Measurements from ENCODE around the gene PFAS.

PFAS gene

GRCh38 chr17:8268550-8269298 lies 19.6 kb downstream of the PFAS start:
- DNase-seq (ENCODE audit: low read depth, low spot score), result no peak

- no peak for DNase-seq (ENCODE audit: low read depth, low spot score)
Observed at GRCh38 chr17:8272421-8272820, 23.3 kb downstream of the PFAS start.

DNA sequence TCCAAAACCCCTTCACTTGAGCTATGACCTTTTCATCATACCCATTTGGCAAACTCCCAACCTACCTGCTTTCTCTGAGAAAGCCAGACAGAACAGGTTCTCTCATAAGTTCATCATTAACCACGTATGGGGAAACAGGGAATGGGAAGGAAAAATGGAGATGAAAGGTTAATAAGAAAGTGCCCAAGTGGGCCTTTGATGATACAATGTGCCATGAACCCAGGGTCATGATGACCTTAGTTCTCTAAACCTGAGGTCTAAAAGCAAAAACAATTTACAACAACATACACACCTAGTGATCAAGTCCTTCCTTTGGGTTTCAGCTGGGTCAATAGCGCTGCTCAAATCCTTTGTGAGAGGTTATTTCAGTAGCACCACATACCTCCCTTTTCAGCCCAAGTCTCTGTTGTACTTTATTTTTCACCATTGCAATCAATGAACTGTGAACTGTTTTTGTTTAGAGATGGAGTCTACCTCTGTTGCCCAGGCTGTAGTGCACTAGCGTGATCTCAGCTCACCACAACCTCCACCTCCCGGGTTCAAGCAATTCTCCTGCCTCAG lies 24.9 kb downstream of the PFAS start:
- no peak for DNase-seq (ENCODE audit: low read depth, low spot score)

- no peak for DNase-seq (ENCODE audit: low read depth, low spot score)
Observed at GRCh38 chr17:8274816-8275215, 25.7 kb downstream of the PFAS start.

DNA sequence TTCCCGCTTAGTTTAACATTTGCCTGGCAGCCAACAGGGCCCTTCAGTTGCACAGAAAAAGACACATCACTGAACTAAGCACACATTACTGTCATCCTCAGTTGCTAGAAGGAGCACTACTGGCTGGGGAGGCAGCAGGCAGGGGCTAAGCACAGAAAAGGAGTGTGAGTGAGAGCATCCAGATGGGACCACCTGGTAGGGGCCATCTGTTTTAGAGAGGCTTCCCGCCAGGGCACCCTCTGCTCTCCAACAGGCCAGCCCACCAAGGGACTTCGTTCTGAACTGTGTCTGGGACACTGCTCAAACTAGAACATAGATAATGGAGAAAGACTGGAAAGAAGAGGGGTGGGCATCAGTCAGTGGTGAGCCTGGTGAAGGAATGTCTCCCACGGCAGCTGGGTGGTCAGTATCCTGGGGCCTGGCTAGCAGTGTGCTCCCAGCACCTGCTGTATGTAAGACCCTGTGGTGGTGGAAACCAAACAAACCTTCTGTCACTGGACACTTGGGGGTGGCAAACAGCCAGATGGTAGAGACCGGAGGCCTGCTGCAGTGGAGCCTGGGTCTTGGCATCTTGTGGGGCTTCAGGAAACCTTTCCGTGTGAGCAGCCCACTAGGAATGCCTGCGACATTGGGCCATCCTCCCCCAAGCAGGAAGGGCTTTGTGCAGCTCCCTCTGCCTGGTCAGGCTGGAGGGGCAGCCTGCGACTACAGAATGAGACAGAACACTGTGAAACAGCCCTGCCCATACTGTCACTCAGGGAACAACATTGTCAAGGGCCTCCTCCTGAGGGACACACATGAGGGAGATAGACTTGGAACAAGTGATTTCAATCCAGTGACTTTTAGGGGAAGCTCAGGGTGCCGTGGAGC lies 26.6 kb downstream of the PFAS start:
- no peak for DNase-seq (ENCODE audit: low read depth, low spot score)

DNA sequence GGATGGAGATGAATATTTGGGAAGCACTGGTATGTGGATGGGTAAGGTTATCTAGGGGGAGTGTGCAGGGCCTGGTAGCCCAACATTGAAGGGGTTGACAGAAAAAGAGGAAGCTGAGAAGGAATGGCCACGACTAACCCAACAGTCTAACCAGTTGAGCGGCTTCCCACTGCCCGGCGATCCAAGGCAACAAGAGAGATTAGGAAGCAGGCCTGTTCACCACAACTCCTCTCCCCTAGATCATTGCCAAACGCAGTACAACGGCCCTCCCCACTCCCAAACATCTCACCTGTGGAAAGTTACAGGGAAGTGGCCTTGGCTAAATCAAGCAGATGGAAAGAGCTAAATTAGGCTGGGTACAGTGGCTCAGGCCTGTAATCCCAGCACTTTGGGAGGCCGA lies 28.2 kb downstream of the PFAS start:
- no peak for DNase-seq (ENCODE audit: low read depth, low spot score)

DNA sequence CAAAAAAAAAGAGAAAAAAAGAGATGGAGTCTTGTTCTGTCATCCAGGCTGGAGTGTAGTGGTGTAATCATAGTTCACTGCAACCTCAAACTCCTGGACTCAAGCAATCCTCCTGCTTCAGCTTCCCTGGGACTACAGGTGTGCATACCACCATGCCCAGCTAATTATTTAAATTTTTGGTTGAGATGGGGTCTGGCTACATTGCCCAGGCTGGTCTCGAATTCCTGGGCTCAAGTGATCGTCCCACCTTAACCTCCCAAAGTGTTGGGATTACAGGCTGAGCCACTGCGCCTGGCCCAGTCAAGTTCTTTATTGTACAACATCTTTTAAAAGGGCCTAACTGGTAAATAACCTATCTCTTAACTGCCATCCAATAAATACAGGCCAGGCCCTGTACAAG lies 33.3 kb downstream of the PFAS start:
- no peak for DNase-seq (ENCODE audit: low read depth, low spot score)

GRCh38 chr17:8283356-8283755 lies 34.3 kb downstream of the PFAS start:
- no peak for DNase-seq (ENCODE audit: low read depth, low spot score)

- DNase-seq (ENCODE audit: low read depth, low spot score), result no peak
Observed at GRCh38 chr17:8284126-8284525, 35.0 kb downstream of the PFAS start.

GRCh38 chr17:8285270-8286181 lies 36.4 kb downstream of the PFAS start:
- DNase-seq (ENCODE audit: low read depth, low spot score), result no peak

DNA sequence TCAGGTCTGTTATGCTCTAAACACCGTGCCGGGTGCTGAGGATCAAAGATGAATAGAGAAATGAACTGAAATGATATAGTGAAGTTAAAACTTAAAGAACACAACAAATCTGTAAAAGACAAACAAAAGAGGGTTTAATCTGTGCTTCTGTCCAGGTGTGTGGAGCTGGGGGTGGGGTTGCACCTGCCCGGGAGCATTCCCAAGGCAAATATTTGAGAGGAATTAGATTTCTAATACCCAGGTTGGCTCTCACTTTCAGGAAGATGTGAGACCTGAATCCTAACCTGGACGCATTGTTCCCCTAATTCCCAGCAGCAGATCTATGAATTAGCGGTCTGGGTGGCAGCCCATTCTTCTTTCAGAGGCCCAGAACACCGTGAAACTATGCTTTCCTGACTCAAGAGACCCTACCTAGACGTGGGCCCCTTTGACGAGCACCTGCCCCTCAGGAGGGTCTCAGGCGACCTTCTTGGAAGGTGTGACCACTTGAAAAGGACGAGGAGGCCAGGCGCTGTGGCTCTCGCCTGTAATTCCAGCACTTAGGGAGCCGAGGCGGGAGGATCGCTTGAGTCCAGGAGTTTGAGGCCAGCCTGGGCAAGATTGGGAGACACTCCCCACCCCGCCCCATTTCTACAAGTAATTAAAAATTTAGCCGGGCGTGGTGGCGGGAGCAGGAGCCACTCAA lies 38.7 kb downstream of the PFAS start:
- no peak for DNase-seq (ENCODE audit: low read depth, low spot score)

DNA sequence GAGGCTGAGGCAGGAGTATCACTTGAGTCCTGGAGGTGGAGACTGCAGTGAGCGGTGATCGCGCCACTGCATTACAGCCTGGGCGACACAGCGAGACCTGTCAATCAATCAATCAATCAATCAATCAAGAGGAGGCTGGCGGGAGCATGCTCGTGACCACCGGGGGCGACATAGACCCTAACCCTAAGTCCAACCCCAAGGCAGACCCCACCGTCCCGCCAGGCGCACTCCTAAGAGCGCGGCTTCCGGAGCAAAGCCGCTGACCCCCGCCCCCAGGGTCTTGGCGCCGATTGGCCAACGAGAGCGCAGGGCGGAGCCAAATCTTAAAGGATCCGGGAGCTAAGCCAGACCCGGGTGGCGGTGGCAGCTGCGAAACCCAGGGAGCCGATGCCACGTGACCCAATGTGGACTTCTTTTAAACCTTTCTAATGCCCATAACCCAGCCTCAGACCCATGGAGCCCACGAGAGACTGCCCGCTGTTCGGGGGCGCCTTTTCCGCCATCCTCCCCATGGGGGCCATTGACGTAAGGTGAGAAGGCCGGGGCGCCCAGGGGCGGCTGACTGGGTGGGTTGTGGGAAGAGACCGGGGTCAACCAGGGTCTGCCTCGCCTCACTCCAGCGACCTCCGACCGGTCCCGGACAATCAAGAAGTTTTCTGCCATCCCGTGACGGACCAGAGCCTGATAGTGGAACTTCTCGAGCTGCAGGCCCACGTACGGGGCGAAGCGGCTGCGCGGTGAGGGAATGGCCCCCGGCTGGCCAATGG lies 39.4 kb downstream of the PFAS start, which contains the start of gene RANGRF:
TSS of gene RANGRF (plus strand) at position 335 of the 767 bp plus-strand sequence. CDS start at position 454, 119 bp downstream.
- peak; percentile 55 for DNase-seq (ENCODE audit: low read depth, low spot score)

DNA sequence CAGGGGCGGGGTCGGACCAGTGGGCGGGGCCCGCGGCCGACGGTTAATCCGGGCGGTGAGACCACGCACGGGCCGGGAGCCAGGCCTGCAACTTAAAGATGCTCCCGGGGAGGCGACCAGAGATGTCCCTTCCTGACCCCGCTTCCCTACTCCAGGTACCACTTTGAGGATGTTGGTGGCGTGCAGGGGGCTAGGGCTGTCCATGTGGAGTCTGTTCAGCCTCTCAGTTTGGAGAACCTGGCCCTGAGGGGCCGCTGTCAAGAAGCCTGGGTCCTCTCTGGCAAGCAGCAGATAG lies 40.0 kb downstream of the PFAS start:
- DNase-seq (ENCODE audit: low read depth, low spot score), result peak; percentile 26

DNA sequence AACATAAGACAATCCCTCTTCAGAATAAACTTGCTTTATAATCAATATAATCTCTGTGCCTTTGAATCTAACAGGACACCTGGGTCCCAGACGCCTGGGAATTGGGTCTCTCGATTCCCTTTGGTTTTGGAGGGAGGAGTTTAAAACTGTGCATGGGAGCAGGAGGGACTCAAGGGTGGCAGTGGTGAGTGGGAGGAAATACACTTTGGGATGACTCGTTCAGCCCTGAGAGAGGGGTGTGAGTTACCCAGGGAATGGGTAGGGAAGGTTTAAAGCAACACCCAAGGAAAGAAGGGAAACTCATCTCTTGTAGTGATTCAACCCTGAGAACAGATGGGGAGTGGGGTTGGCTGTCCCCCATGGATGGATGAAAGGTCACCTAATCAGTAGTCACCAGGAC lies 41.0 kb downstream of the PFAS start:
- no peak for DNase-seq (ENCODE audit: low read depth, low spot score)

- no peak for DNase-seq (ENCODE audit: low read depth, low spot score)
Observed at GRCh38 chr17:8292639-8293395, 43.7 kb downstream of the PFAS start.

- no peak for DNase-seq (ENCODE audit: low read depth, low spot score)
Observed at GRCh38 chr17:8294361-8294760, 45.3 kb downstream of the PFAS start.

- DNase-seq (ENCODE audit: low read depth, low spot score), result no peak
Observed at GRCh38 chr17:8294814-8295316, 45.8 kb downstream of the PFAS start.

DNA sequence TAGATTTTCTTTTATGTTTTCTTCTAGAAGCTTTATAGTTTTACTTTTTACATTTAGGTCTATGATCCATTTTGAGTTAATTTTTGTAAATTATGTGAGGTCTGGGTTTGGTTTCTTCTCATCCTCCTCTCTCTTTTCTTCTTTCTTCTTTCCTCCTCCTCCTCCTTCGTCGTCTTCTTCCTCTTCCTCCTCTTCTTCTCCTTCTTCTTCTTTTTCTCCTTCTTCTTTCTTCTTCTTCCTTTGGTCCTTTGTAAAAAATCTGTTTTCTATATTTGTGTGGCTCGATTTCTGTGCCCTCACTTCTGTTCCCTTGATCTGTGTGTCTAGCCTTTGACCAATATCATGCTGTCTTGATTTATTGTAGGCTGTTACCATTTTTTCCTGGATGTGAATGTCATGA lies 51.1 kb downstream of the PFAS start:
- no peak for DNase-seq (ENCODE audit: low read depth, low spot score)

- peak; percentile 27 for DNase-seq (ENCODE audit: low read depth, low spot score)
Observed at GRCh38 chr17:8300627-8301242, 51.6 kb downstream of the PFAS start.

Measured in activated naive CD8-positive, alpha-beta T cell treated with anti-CD3 and anti-CD28 coated beads, Interleukin-2, amount 50 U/mL, for 16 hours (primary cell).